GM08714 (cell line): ENCODE measurements around the gene SPSB1.

Experiments used
- H3K4me3 ChIP-seq: fragments of 200-500 bp; sonication (Bioruptor generic); 2 replicates; pipeline ENCODE4 v1.5.1; 2014; ENCODE audit warnings: mild to moderate bottlenecking, low read length, inconsistent platforms
- ZNF274 ChIP-seq: IDR thresholded peaks from 2 replicates; pipeline ENCODE4 v1.6.1; 2012; ENCODE audit warnings: mild to moderate bottlenecking, low read depth, low read length

SPSB1 gene

DNA sequence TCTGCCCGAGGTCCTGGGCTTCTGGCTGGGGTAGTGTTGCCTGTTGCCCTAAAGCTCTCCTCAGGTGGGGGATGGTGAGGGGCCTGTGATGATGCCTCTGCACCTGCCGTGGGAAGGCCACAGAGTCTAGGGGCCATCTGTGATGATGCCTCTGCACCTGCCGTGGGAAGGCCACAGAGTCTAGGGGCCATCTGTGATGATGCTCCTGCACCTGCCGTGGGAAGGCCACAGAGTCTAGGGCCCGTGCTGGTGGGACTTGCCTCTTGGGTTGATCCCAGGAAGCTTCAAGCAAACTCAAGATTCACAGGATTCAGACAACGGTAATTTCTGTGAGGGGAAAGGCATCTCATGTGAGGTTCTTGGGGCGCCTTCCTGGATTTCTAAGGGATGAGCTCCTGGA lies 17.3 kb downstream of the SPSB1 start:
- no peak overlapping the region for H3K4me3 ChIP-seq
- TF ChIP-seq ZNF274: no peak

GRCh38 chr1:9311029-9311428 lies 18.3 kb downstream of the SPSB1 start:
- TF ChIP-seq ZNF274: no peak
- no peak overlapping the region for H3K4me3 ChIP-seq

DNA sequence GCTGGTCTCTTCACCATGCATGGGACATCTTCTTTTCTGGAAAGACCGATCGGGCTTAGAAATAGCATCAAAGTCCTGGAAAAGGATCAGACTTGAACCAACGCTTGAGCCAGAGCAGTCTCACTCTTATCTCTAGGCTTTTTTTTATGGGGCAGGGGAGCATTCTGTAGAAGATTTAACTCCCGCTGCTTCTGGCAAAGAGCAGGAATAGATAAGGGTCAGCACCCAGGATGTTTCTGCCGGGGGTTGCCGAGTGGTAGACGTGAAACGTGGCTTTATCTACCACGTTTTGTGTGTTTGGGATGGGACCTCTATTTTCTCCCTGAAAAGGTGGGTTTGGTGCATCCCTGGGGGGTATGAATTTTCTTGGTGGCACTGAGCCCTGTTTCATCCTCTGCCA lies 18.8 kb downstream of the SPSB1 start:
- H3K4me3 ChIP-seq: no peak overlapping the region
- no peak for TF ChIP-seq ZNF274

DNA sequence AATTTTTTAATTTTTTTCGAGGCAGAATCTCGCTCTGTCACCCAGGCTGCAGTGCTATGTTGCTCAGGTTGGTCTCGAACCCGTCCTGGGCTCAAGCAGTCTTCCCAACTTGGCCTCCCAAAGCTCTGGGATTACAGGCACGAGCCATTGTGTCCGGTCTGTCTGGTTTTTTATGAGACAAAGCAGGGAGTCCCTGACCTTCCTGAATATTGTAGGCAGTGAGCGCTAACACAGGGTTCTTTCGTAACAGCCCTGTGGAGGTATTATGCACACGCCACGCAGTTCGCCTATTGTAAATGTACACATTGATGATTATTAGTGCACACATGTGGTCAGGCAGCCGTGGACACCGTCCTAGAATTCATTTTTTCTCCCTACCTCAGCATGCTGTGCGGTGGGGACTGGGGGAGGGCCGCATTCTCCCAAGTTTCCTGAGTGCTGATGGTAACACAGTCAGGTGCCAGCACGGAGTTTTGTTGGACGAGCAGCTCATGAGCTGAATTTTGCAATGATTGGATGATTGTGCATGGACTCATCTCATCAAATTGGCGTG lies 19.6 kb downstream of the SPSB1 start:
- no peak for TF ChIP-seq ZNF274
- H3K4me3 ChIP-seq: no peak overlapping the region

GRCh38 chr1:9313576-9313975 lies 20.9 kb downstream of the SPSB1 start:
- TF ChIP-seq ZNF274: no peak
- H3K4me3 ChIP-seq: no peak overlapping the region

DNA sequence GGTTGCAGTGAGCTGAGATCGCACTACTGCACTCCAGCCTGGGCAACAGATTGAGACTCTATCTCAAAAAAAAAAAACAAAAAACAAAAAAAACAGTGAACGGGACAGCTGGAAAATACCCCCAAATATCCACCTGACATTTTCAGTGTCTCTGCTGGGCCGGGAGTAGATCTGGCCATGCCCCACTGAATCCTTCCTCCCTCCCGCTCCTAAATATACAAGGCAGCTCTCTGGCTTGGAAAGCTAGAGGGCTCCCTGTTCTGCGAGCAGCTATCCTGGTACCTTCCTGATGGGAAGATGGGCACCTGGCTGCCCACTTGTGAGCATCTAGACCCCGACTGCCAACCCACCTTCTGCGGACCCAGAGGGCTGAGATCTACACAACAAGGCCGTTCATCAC lies 21.4 kb downstream of the SPSB1 start:
- no peak for TF ChIP-seq ZNF274
- no peak overlapping the region for H3K4me3 ChIP-seq

DNA sequence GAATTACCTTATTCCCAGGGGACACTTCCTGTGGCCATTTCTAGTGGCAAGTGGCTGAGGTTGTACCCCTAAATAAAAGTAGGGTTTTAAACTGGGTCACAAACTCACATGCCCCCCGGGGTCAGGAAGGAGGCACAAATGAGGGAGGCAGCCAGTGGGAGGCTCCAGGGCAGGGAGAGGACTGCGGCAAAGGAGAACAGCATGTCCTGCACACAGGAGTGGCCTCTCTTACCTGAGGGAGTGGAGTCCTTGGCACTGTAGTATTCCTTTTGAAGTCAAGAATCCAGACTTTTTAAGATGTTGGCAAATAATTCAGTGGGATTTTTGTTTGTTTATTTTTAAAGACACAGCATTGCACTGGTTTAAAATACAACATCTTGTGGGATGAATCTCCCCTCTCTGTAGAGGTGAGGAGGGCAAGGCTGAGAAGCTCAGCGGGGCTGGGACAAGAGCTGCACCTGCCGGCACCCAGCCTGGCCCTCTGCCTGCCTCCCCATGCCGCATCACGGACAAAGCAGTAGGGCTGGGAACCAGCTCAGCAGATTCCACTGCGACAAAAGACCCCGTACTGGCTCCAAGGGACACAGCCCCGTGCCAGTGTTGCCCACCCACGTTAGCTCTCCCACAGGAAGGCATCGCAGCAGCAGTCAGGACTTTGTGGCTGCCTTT lies 22.2 kb downstream of the SPSB1 start:
- no peak for TF ChIP-seq ZNF274

DNA sequence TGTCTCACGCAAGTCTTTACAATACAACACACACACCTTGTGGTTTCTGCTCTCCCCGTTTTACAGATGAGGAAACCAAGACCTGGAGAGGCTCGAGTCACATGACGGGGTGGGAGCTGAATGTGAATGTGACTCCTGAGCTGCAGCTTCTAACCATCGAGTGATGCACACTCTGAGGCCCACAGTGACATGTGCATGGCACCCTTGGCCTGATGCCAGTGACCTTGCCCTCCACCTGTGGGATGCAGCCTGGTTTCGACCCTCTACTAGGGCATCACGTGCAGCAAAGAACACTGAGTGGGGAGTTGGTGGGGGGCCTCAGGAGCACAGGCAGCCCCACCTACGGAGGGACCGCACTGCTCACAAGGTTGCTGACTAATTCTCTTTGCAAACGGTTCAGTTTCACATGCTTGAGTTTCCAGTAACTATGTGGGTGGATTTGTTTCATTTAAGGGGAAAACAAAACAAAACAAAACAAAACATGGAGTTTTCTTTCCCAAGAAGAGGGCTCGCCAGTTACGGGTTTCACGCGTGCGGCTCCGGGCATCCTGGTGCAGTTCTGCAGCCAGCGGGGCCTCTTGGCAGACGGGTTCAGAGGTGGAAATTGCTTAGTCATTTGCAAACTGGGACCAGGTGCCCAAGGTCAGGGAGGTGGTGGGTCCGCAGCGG lies 22.9 kb downstream of the SPSB1 start:
- TF ChIP-seq ZNF274: no peak
- no peak overlapping the region for H3K4me3 ChIP-seq

More for the DNA sequence above, 22.2 kb downstream of the SPSB1 start:
- no peak overlapping the region for H3K4me3 ChIP-seq

GRCh38 chr1:9316080-9316444 lies 23.4 kb downstream of the SPSB1 start:
- H3K4me3 ChIP-seq: no peak overlapping the region
- TF ChIP-seq ZNF274: no peak

DNA sequence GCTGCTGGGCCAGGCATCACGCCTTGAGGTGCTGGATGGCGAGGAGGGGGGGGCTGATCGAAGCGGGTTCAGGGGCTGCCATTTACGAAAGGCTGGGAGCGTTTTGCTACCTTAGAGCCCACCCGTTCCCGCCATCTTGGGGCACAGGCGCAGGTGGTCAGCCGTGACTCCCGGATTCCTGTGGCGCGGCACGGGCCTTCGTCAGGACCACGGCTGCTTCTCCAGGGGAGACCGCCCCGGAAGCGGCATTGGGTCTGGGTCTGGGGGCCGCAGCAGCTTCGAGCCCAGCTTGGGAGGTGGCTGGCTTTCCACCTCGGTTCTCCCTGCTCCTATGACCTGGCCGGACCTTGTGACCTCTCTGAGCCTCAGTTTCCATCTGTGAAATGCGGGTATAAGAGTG lies 23.8 kb downstream of the SPSB1 start:
- no peak overlapping the region for H3K4me3 ChIP-seq
- no peak for TF ChIP-seq ZNF274

GRCh38 chr1:9317072-9317471 lies 24.4 kb downstream of the SPSB1 start:
- no peak for TF ChIP-seq ZNF274
- H3K4me3 ChIP-seq: no peak overlapping the region

DNA sequence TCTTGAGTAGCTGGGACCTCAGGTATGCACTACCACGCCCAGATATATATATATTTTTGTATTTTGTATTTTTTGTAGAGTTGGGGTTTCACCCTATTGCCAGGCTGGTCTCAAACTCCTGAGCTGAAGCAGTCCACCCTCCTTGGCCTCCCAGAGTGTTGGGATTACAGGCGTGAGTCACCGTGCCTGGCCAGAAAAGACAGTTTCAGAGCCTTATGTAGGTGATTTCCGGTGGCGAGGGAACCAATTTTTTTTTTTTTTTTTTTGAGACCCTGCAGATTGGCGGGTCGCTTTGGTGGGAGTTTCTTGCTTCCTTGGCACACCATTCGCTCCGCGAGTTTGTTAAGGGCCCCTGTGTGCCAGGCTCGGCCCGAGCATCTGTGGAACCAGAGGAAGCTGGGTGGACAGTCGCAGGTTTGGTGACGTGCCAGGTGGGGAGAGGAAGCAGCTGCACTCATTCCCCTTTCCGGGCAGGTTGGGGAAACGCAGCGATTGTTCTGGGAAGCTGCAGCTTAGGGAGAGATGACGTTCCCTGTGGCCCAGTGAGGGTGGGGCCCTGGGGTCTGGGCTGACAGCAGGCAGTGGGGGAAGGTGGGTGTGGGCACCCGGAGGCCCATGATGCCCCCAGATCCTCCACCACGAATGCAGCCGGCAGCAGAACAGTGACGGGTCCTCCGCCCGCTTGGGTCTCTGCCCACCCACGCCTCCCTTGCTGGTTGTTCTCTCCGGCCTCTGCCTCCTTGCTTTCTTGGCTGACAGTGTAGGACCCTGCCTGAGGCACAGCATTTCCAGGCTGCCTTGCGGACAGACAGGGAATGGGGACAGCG lies 25.1 kb downstream of the SPSB1 start:
- no peak for TF ChIP-seq ZNF274
- no peak overlapping the region for H3K4me3 ChIP-seq

DNA sequence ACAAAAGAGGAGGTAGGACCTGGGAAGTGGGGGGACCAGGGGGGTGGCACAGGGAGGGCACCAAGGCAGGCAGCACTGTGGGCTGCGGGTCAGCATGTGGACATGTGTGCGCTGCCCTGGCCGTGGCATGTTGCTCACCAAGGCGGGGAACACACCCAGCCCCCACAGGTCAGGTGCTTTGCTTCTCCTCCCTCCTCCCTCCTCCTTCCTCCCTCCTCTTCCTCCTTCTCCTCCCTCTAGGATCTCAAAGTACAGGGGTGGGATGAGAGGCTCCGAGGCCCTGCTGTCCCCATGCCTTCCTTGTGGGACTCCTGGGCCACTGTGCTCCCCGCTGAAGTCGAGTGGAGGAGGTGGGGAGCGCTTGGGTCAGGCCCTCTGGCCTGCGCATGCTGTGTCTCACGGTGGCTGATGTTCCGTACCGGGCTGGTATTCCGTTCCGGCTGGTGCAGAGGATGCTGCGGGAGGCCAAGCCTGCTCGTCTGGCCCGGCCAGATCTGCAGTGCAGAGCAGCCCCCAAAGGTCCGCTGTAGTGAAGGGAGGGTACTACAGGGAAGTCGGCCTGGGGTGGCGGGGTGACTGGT lies 26.6 kb downstream of the SPSB1 start:
- TF ChIP-seq ZNF274: no peak

GRCh38 chr1:9319789-9320519 lies 27.3 kb downstream of the SPSB1 start:
- TF ChIP-seq ZNF274: no peak
- no peak overlapping the region for H3K4me3 ChIP-seq

More for the DNA sequence above, 26.6 kb downstream of the SPSB1 start:
- no peak overlapping the region for H3K4me3 ChIP-seq
